HG02588 (cell line): ENCODE data around the gene PDE4B.
"Not testable (repeated sequence)": the region's sequence is repeated elsewhere in the genome, so short reads cannot be mapped to it uniquely, and the experiment has no call there.

Experiments
- ATAC-seq: cut with Tn5 transposase; IDR thresholded peaks from one replicate; pipeline ENCODE4 v1.9.1; 2021; ENCODE audit warnings: mild to moderate bottlenecking, moderate library complexity; ENCODE audit not compliant: unreplicated experiment

The PDE4B gene

GRCh38 chr1:66402194-66402593 is 609.5 kb downstream of the PDE4B start:
- peak; percentile 81 for ATAC-seq

- no peak for ATAC-seq
Measured at GRCh38 chr1:66403007-66403731, 610.5 kb downstream of the PDE4B start.

- no peak for ATAC-seq
Measured at GRCh38 chr1:66405061-66405460, 612.4 kb downstream of the PDE4B start.

- ATAC-seq, result not testable (repeated sequence)
Measured at GRCh38 chr1:66411449-66411848, 618.8 kb downstream of the PDE4B start.

GRCh38 chr1:66412704-66413103 is 620.0 kb downstream of the PDE4B start:
- ATAC-seq, result no peak

GRCh38 chr1:66413136-66413837 is 620.6 kb downstream of the PDE4B start:
- ATAC-seq, result no peak

- ATAC-seq, result no peak
Measured at GRCh38 chr1:66413838-66414175, 621.1 kb downstream of the PDE4B start.

GRCh38 chr1:66415281-66415680 is 622.6 kb downstream of the PDE4B start:
- no peak for ATAC-seq

- no peak for ATAC-seq
Measured at GRCh38 chr1:66415866-66416265, 623.2 kb downstream of the PDE4B start.

GRCh38 chr1:66416295-66416694 is 623.6 kb downstream of the PDE4B start:
- ATAC-seq, result no peak

GRCh38 chr1:66418021-66418420 is 625.3 kb downstream of the PDE4B start:
- no peak for ATAC-seq

GRCh38 chr1:66420171-66420570 is 627.5 kb downstream of the PDE4B start:
- ATAC-seq, result not testable (repeated sequence)

GRCh38 chr1:66420906-66421305 is 628.2 kb downstream of the PDE4B start:
- not testable (repeated sequence) for ATAC-seq

GRCh38 chr1:66422804-66423203 is 630.1 kb downstream of the PDE4B start:
- ATAC-seq, result no peak
